Measurements from ENCODE around the gene DEPDC1B.
A peak's percentile ranks its signal among the peaks of the same experiment; 100 is the strongest.
"Not testable (repeated sequence)": the region's sequence is repeated elsewhere in the genome, so short reads cannot be mapped to it uniquely, and the experiment has no call there.

Gene DEPDC1B, protein sequence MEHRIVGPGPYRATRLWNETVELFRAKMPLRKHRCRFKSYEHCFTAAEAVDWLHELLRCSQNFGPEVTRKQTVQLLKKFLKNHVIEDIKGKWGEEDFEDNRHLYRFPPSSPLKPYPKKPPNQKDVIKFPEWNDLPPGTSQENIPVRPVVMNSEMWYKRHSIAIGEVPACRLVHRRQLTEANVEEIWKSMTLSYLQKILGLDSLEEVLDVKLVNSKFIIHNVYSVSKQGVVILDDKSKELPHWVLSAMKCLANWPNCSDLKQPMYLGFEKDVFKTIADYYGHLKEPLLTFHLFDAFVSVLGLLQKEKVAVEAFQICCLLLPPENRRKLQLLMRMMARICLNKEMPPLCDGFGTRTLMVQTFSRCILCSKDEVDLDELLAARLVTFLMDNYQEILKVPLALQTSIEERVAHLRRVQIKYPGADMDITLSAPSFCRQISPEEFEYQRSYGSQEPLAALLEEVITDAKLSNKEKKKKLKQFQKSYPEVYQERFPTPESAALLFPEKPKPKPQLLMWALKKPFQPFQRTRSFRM

GRCh38 chr5:60699609-60700415 is at the start of gene DEPDC1B:
DEPDC1B (minus strand) TSS chr5:60700166; CDS start chr5:60700093, 73 bp downstream.
- peak; percentile 81 to 92 for DNase-seq

DNA sequence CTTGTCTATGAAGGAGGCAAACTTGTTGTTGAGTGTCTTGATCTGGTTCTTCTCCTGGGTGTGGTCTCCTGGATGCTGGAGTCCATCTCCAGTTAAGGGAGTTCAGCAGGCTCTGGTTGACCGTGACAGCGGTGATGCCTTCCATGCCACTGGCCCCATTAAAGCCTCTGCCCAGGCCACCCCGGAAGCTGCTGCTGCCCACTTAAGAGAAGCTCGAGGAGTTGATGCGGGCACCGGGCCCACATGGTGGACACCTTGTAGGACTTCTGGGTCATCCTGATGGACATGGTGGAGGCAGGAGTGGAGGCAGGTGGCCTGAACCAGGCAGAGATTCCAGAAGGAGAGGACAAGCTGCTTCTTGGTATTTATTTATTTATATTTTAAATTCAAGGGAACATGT is 44.7 kb upstream of the DEPDC1B start:
- no peak for DNase-seq

DNA sequence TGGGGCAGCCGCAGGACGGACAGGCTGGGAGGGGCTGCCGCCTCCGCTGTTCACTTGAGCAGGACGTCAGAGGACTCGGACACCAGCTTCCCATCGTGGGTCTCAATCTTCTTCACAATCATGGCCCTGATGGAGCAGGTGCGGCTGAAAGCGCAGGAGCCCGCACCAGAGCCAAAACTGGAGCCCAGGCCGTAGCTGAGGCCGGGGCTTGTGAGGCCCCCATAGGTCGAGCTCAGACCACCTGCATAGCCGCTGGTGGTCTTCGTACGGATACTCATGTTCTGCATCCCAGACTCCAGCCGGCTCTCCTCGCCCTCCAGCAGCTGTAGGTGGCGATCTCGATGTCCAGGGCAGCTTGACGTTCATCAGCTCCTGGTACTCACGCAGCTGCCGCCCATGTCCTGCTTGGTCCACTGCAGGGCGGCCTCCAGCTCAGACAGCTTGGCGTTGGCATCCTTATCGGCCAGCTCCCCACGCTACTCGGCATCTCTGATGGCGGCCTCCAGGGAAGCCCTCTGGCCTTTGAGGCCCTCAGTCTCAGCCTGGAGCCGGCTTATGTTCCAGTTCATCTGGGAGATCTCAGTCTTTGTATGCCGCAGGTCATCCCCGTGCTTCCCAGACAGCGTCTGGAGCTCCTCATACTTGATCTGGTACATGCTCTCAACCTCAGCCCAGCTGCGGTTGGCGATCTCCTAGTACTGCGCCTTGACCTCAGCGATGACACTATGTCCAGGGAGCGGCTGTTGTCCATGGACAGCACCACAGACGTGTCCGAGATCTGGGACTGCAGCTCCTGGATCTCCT is 43.7 kb upstream of the DEPDC1B start:
- no peak for DNase-seq

DNA sequence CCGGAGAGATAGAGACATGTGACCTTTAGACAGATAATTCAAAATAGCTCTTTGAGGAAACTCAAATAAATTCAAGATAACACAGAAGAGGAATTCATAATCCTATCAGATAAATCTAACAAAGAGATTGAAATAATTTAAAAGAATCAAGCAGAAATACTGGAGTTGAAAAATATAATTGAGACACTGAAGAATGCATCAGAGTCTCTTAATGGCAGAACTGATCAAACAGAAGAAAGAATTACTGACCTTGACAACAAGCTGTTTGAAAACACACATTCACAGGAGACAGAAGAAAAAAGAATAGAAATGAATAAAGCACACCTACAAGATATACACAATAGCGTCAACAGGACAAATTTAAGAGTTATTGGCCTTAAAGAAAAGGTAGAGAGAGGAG is 40.4 kb upstream of the DEPDC1B start:
- DNase-seq = no peak

DNA sequence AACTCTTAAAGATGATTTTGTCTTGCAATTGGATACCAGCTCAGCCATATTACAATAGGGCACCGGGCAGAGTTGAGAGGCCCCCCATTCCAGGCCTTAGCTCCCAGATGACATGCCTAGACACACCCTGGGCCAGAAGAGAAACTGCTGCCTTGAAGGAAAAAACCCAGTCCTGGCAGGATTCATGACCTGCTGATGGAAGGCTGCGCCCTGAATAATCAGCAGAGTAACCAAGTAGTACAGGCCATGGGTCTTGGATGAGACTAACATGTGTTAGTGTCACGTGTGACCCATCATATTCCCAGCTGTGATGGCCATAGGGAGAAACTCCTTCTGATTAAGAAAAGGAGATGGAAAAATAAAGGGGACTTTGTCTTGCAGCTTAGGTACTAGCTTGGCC is 39.0 kb upstream of the DEPDC1B start:
- DNase-seq = no peak

DNA sequence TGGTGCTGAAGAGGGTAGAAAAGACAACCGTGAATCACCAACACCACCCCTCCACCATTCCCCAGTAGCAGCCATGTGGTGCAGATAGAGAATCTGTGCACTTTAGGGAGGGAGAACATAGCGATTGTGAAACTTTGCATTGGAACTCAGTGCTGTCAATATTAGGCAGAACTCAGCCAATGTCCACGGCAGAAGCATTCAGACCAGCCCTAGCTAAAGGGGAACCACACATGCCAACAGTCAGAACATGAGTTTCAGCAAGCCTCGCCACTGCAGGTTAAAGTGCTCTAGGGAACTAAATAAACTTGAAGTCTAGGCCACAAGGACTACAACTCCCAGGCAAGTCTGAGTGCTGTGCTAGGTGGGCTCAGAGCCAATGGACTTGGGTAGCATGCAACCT is 38.5 kb upstream of the DEPDC1B start:
- DNase-seq = no peak

DNA sequence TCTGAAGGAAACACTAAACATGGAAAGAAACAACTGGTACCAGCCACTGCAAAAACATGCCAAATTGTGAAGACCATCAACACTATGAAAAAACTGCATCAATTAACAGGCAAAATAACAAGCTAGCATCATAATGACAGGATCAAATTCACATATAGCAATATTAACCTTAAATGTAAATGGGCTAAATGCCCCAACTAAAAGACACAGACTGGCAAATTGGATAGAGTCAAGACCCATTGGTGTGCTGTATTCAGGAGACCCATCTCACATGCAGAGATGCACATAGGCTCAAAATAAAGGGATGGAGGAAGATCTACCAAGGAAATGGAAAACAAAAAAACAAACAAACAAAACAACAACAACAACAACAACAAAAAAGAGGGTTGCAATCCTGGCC is 30.9 kb upstream of the DEPDC1B start:
- not testable (repeated sequence) for DNase-seq

DNA sequence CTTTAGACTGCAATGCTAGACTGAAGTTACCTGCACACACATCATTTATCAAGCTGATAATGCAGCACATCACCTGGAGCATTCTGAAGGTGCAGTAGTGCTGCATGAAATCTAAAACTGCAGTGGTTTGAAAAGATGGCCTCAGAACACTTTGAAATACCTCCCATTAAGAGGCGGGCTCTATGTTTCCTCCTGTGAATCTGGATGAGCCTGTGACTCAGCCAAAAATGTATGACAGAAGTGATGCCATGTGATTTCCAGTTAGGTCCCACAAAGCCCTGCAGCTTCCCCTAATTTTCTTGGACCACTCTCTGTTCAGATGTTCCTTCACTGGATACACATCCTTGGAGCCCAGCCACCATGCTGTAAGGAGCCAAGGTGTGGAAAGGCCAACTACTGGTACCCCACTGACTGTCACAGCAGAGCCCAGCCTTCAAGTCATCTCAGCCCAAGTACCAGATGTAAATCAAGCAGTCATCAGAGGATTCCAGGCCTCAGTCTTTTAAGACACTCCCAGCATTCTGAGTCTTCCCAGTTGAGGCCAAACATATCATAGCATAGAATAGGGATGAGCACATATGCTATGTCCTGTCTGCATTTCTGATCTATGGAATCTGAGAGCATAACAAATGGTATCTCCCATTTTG is 27.2 kb upstream of the DEPDC1B start:
- DNase-seq = no peak

DNA sequence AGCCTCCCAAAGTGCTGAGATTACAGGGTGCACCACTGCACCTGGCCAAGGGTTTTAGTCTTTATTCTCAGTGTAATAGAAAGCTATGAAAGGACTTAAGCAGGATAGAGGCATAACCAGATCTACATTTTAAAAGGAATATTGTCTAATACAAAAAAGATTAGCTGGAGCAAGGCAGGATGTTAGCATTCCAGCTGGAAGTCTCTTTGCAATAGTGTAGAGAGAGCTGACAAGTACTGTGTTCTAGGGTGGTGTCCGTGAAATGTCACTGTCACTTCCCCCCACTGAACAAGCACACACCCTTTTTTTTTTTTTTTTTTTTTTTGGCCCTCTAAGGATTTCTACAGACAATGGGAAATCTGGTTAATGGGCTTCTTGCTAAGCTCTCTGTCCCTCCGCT is 24.2 kb upstream of the DEPDC1B start:
- no peak for DNase-seq

- DNase-seq = no peak
These were observed 22.4 kb upstream of the DEPDC1B start for GRCh38 chr5:60722416-60722815.

- DNase-seq = peak in 1 of 2 experiments; percentile 26
These were observed 19.4 kb upstream of the DEPDC1B start for GRCh38 chr5:60719329-60719728.

- DNase-seq = no peak
These were observed 18.4 kb upstream of the DEPDC1B start for GRCh38 chr5:60718166-60718892.

DNA sequence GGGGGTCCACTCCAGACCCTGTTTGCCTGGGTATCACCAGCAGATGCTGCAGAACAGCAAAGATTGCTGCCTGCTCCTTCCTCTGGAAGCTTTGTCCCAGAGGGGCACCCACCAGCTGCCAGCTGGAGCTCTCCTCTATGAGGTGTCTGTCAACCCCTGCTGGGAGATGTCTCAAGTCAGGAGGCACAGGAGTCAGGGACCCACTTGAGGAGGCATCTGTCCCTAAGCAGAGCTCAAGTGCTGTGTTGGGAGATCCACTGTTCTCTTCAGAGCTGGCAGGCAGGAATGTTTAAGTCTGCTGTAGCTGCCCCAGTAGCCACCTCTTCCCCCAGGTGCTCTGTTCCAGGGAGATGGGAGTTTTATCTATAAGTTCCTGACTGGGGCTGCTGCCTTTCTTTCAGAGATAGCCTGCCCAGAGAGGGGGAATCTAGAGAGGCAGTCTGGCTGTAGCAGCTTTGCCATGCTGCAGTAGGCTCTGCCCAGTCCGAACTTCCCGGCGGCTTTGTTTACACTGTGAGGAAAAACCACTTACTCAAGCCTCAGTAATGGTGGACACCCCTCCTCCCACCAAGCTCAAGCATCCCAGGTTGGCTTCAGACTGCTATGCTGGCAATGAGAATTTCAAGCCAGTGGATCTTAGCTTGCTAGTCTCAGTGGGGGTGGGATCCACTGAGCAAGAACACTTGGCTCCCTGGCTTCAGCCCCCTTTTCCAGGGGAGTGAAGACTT is 15.4 kb upstream of the DEPDC1B start:
- DNase-seq = not testable (repeated sequence)

- DNase-seq = no peak
These were observed 13.0 kb upstream of the DEPDC1B start for GRCh38 chr5:60712950-60713349.

DNA sequence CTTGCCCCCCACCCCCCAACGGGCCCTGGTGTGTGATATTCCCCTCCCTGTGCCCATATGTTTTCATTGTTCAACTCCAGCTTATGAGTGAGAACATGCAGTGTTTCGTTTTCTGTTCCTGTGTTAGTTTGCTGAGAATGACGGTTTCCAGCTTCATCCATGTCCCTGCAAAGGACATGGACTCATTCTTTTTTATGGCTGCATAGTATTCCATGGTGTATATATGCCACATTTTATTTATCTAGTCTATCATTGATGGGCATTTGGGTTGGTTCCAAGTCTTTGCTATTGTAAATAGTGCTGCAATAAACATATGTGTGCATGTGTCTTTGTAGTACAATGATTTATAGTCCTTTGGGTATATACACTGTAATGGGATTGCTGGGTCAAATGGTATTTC is 11.9 kb upstream of the DEPDC1B start:
- not testable (repeated sequence) for DNase-seq

GRCh38 chr5:60710362-60710761 is 10.4 kb upstream of the DEPDC1B start:
- no peak for DNase-seq

DNA sequence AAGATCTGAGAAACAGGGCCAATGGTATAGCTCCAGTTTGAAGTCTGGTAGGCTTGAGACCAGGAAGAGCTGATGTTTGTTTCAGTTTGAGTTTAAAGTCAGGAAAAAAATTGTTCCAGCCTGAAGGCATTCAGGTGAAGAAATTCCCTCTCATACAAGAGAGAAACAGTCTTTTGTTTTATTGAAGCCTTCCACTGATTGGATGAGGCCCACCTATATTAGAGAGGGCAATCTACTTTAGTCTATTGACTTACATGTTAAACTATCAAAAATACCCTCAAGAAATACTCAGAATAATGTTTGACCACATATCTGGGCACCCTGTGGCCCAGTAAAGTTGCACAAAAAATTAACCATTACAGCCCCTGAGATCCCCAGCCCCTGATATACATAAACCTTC is 5.2 kb upstream of the DEPDC1B start:
- DNase-seq = no peak

DNA sequence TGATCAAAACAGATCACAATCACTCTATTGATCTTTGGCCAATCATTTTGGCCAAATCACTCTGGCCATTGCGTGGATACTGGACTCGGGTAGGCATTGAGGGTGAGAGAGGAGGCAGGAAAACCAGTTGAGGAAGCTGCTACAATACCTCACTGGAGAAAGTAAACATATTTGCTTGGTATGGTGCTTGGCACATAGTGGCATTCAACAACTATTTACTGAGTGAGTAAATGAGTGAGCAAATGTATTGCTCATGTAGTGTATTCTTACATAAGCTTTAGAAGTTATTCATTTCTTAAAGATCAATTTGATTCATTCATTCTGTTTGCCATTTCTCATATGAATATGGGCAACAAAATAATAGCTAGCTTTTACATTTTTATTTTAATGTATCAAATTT is 4.0 kb upstream of the DEPDC1B start:
- DNase-seq = no peak

- peak in 1 of 2 experiments; percentile 13 for DNase-seq
These were observed 1.5 kb upstream of the DEPDC1B start for GRCh38 chr5:60701321-60701968.

GRCh38 chr5:60700416-60700757 is 421 bp upstream of the DEPDC1B start:
- DNase-seq = peak; percentile 39 to 56

DNA sequence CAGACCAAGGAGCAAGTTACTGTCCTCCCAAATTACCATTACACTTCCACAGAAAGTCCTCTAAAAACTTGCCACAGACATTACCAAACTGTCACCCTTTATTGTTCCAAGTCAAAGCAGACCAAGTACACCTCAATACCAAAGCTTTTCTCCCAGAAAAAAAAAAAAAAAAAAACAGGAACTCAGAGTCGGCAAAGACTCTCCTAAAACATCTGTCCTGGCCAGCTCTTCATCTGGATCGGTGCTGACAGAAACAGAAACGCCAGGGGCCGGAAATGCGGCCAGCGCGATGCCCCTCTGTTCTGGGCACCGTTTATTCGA is 718 bp downstream of the DEPDC1B start:
- peak in 1 of 2 experiments; percentile 57 for DNase-seq
